HUDEP-2 (cell line): ENCODE measurements around the gene GLYATL1.
"Not testable (repeated sequence)": the region's sequence is repeated elsewhere in the genome, so short reads cannot be mapped to it uniquely, and the experiment has no call there.

Source experiments
- DNase-seq, 76 experiments: peaks; one replicate each; lab custom pipeline; 2025; ENCODE audit not compliant: unreplicated experiment in 76 of 76; lab: John Stamatoyannopoulos, UW

Gene GLYATL1

GRCh38 chr11:58992489-58992888 is 53.2 kb downstream of the GLYATL1 start:
- DNase-seq: no peak

GRCh38 chr11:58994171-58994570 is 54.9 kb downstream of the GLYATL1 start:
- DNase-seq: no peak

DNA sequence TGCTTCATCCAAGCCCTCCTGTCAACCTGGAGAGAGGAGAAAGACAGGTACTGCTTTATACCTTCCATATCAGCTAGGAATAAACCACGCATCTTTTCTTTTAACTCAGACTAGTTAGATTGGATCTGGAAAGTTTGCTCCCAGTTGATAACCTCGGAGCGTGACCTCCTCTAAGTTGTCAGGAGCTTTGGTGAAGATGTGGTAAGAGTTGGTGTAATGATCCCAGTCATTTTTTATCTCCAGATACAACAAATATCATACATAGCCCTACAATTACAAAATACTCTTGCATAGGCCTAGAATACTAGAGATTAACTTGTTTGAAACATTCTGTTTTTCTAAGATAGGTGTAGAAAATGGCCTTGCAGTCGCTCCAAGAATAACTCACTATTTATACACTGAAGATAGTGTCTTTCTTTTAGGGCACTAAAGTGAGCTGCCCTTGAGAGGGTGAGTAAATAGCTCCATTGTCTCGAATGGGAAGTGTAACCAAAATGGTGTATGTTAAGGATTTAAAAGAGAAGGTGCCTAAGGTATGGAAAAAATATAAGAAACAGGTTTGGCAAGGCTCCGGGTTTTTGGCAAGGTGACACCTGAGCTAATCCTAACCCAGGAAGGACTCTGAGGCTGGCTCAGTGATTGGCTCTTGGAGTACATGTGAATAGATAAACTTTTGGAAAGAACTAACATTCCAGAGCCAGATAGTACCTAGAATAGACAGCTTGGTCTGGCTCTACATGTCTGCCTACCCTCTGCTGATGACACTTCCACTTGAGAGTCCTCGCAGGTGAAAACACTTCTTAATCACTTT is 59.4 kb downstream of the GLYATL1 start:
- no peak for DNase-seq

- no peak for DNase-seq
These were observed 60.0 kb downstream of the GLYATL1 start for GRCh38 chr11:58999291-58999680.

DNA sequence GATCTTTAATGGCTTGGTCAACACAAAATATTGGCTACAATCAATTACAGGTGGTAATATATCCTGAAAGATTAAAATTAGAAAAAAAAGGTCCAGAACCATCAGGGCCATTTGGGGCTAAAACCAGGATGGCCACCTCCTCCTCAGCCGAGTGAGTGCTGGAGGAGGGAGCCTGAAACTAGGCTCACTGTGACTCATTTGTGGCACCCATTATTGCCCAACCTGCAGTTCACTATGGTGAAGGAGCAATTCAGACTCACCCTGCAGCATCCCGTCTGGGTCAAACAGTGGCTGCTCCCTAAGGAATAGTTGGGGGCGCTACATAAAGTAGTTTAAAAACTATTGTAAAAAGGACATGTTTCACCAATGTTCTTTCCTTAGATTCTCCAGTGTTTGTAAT is 60.7 kb downstream of the GLYATL1 start:
- DNase-seq: no peak

DNA sequence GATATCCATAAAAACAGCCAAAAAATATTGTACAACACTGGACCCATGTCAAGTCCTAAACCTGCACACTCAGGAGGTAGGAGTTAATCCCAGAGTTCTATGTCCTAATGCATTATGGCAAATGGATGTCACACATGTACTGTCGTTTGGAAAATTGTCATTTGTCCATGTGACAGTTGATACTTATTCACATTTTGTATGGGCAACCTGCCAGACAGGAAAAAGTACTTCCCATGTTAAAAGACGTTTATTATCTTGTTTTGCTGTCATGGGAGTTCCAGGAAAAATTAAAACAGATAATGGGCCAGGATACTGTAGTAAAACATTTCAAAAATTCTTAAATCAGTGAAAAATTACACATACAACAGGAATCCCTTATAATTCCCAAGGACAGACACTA is 62.7 kb downstream of the GLYATL1 start:
- DNase-seq: not testable (repeated sequence)
